ENCODE data around the gene TMEM132D.

DNA sequence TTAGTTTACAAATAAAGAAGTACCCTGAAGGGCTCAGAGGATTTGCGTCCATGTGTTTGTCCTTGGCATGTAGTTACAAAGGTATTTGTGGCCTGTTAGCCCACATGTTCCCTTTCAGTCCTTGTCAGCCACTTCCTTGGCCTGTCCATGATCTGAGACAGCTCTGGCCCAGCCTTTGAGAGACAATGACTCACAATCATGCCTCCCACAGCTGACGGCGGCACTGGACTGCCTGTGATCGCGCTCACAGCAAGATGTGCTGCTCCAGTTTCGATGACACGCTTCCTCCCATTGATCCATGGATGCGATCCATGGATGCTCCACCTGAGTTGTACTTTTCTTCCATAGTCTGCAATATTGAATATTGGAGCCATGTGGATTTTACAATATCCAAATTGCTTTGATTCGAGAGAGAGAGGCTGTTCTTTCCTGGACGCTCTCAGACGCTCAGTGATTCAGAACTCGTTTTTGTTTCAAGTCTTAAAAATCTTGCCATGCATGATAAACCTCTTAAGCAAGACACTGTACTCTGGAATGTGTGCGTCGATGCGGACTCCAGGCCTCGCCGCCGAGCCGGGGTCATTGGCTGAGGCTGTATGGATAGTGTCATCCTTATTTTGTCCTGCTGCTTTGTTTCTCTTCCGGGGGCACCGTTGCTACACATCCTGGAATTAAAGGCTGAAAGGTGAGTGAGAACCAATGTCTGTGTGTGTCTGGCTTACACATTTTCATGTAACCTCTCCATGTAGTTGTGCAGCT lies 830.5 kb downstream of the TMEM132D start:
- TF ChIP-seq, protein P1, sequence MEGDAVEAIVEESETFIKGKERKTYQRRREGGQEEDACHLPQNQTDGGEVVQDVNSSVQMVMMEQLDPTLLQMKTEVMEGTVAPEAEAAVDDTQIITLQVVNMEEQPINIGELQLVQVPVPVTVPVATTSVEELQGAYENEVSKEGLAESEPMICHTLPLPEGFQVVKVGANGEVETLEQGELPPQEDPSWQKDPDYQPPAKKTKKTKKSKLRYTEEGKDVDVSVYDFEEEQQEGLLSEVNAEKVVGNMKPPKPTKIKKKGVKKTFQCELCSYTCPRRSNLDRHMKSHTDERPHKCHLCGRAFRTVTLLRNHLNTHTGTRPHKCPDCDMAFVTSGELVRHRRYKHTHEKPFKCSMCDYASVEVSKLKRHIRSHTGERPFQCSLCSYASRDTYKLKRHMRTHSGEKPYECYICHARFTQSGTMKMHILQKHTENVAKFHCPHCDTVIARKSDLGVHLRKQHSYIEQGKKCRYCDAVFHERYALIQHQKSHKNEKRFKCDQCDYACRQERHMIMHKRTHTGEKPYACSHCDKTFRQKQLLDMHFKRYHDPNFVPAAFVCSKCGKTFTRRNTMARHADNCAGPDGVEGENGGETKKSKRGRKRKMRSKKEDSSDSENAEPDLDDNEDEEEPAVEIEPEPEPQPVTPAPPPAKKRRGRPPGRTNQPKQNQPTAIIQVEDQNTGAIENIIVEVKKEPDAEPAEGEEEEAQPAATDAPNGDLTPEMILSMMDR (IDR thresholded peaks at IDR 0.05): no peak
- TF ChIP-seq POLR2AphosphoS5 (IDR thresholded peaks at IDR 0.05; ENCODE audit: insufficient read depth in 1 of 2, low read depth in 1 of 2) (no peak), POLR2A (IDR thresholded peaks at IDR 0.05) (no peak)

Measured in vagina (tissue), 2 donors.